Epithelial cell of proximal tubule (primary cell): ENCODE measurements around the gene DOK7. TPM values are rescaled to one million over a fixed set of nuclear protein-coding genes. Genes with fewer than 3 reads are reported as not detected.

ENCODE experiments used
- DNase-seq: peaks from one replicate; pipeline ENCODE4 v3.0.0-alpha.2; 2011; ENCODE audit warnings: low read depth
- H3K4me3 ChIP-seq: 2 replicates; pipeline ENCODE4 v1.5.1; 2011; ENCODE audit warnings: low read depth, mild to moderate bottlenecking, low read length
- CTCF ChIP-seq: conservative IDR thresholded peaks from 2 replicates; pipeline ENCODE4 v1.5.1; 2012; ENCODE audit warnings: low read depth, mild to moderate bottlenecking, low read length
- total RNA-seq: library from RNA; depleted of rRNA; stranded (reverse); fragments of >200 nt; gene quantifications from 2 replicates; pipeline ENCODE4 v1.2.3, GENCODE V29; 2015

Gene DOK7
- total RNA-seq, 1 donor from 2014 or later = 0.81 TPM

- TF ChIP-seq CTCF = no peak
- H3K4me3 ChIP-seq = no peak overlapping the region
Measured at GRCh38 chr4:3469386-3470243, 6.5 kb downstream of the DOK7 start.

GRCh38 chr4:3470244-3471097 is 7.4 kb downstream of the DOK7 start:
- TF ChIP-seq CTCF = no peak
- H3K4me3 ChIP-seq = no peak overlapping the region
- no peak for DNase-seq

More at GRCh38 chr4:3469386-3470243, 6.5 kb downstream of the DOK7 start:
- DNase-seq = no peak

- DNase-seq = no peak
- no peak for TF ChIP-seq CTCF
- no peak overlapping the region for H3K4me3 ChIP-seq
Measured at GRCh38 chr4:3471098-3471760, 8.1 kb downstream of the DOK7 start.

GRCh38 chr4:3471886-3472285 is 8.8 kb downstream of the DOK7 start:
- DNase-seq = no peak
- no peak overlapping the region for H3K4me3 ChIP-seq
- TF ChIP-seq CTCF = no peak

- H3K4me3 ChIP-seq = no peak overlapping the region
- no peak for DNase-seq
- no peak for TF ChIP-seq CTCF
Measured at GRCh38 chr4:3472411-3473141, 9.5 kb downstream of the DOK7 start.
